Rectal smooth muscle tissue (tissue), 1 donor: Measurements from ENCODE around the gene GJA10.
"Not testable (repeated sequence)": the region's sequence is repeated elsewhere in the genome, so short reads cannot be mapped to it uniquely, and the experiment has no call there.

Experiments
- H3K27ac ChIP-seq: one replicate; pipeline ENCODE4 v1.7.0; 2013; ENCODE audit warnings: low read depth, low read length, inconsistent platforms
- H3K27me3 ChIP-seq: one replicate; pipeline ENCODE4 v1.7.0; 2013; ENCODE audit warnings: low read length; ENCODE audit not compliant: control insufficient read depth, insufficient read depth
- H3K36me3 ChIP-seq: one replicate; pipeline ENCODE4 v1.7.0; 2013; ENCODE audit warnings: low read length; ENCODE audit not compliant: control insufficient read depth, insufficient read depth
- H3K4me1 ChIP-seq: one replicate; pipeline ENCODE4 v1.7.0; 2013; ENCODE audit warnings: low read length; ENCODE audit not compliant: control insufficient read depth, insufficient read depth
- H3K4me3 ChIP-seq: one replicate; pipeline ENCODE4 v1.7.0; 2013; ENCODE audit warnings: low read length
- H3K9ac ChIP-seq: one replicate; pipeline ENCODE4 v1.7.0; 2013; ENCODE audit warnings: low read length

The GJA10 gene

DNA sequence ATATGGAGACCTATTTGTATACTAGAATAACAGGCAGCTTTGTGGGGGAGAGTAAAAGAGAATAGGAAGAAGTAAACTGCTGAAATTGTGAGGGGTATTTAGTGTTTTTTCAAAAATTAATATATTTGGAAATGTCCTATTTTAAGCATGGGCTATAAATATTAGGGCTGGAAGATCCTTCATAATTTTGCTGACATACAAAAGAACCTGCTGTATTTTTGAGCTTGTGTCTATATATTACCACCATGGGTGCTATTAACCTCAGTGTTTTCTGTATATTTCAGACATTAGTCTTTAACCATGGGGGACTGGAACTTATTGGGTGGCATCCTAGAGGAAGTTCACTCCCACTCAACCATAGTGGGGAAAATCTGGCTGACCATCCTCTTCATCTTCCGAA is at the start of gene GJA10:
Gene GJA10, plus strand, starts transcription at position 301 of the 400 bp plus-strand sequence. Its CDS starts 0 bp downstream, at position 301.
- no peaks in the 10 kb centered on the region for H3K36me3 ChIP-seq
- no peaks in the 10 kb centered on the region for H3K4me1 ChIP-seq
- H3K4me3 ChIP-seq, result no peak within 1 kb of the TSS
- no peaks in the 10 kb centered on the region for H3K27me3 ChIP-seq
- H3K9ac ChIP-seq, result no peak within 1 kb of the TSS
- no peak within 1 kb of the TSS for H3K27ac ChIP-seq

DNA sequence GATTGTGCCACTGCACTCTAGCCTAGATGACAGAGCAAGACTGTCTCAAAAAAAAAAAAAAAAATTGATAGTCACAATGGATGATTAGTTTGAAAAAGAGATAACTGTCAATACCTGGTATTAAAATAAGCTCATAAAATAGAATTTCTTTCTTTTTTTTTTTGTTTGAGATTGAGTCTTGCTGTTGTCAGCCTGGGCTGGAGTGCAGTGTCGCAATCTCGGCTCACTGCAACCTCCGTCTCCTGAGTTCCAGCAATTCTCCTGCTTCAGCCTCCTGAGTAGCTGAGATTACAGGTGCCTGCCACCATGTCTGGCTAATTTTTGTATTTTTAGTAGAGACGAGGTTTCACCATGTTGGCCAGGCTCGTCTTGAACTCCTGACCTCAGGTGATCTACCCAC is 46.8 kb upstream of the GJA10 start:
- H3K4me3 ChIP-seq, H3K36me3 ChIP-seq, H3K4me1 ChIP-seq, H3K27me3 ChIP-seq, H3K9ac ChIP-seq, H3K27ac ChIP-seq: not testable (repeated sequence)

DNA sequence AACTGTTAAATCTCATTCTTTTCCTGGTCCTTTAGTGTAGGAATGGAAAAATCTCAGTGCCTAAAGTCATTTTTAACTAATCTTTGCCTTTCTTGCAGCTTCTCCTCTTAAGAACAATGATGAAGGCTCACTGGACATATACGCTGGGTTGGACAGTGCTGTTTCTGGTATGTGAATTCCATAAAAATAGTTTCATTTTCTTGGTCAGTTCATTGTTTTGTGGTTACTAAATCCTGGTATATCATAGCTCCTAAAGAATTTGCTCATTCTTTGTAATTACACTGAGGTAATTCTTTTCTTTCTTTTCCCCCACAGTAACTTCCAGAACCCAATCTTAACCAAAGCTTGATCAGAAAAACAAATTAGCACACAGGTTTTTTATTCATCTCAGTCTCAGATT is 41.2 kb upstream of the GJA10 start:
- no peak overlapping the region for H3K9ac ChIP-seq
- H3K27me3 ChIP-seq, result no peaks in the 10 kb centered on the region
- H3K36me3 ChIP-seq, result peaks cover 9% of the 10 kb centered on the region
- H3K27ac ChIP-seq, result no peak overlapping the region
- H3K4me1 ChIP-seq, result no peaks in the 10 kb centered on the region
- no peak overlapping the region for H3K4me3 ChIP-seq

DNA sequence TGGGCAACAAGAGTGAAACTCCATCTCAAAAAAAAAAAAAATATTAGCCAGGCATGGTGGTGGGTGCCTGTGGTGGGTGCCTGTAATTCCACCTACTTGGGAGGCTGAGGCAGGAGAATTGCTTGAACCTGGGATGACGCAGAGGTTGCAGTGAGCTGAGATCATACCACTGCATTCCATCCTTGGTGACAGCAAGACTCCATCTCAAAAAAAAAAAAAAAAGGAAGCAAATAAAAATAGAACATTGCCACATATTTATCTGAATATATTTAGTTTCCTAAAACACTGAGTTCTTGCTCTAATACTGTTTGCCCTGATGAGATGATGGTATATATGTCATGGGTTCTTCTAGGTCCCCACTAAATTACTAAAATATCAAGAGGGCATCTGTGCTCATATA is 36.2 kb upstream of the GJA10 start:
- Histone ChIP-seq H3K4me3 (no peak overlapping the region), H3K27me3 (no peaks in the 10 kb centered on the region), H3K4me1 (no peaks in the 10 kb centered on the region), H3K36me3 (peaks cover 30% of the 10 kb centered on the region), H3K9ac (no peak overlapping the region), H3K27ac (no peak overlapping the region)

DNA sequence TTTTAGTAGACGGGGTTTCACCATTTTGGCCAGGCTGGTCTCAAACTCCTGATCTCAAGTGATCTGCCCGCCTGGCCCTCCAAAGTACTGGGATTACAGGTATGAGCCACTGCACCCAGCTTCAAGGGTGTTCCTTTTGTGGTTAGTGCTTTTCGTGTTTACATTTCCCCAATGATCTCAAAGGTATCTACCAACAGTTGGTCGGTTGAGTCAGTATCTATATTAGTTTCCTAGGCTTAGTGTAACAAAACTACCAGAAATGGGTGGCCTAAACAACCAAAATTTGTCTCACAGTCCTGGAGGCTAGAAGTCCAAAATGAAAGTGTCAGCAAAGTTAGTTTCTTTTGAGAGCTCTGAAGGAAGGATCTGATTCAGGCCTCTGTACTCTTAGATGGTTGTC is 34.5 kb upstream of the GJA10 start:
- H3K27ac ChIP-seq, result no peak overlapping the region
- H3K36me3 ChIP-seq, result peaks cover 32% of the 10 kb centered on the region
- no peaks in the 10 kb centered on the region for H3K4me1 ChIP-seq
- no peak overlapping the region for H3K4me3 ChIP-seq
- H3K27me3 ChIP-seq, result no peaks in the 10 kb centered on the region
- no peak overlapping the region for H3K9ac ChIP-seq

DNA sequence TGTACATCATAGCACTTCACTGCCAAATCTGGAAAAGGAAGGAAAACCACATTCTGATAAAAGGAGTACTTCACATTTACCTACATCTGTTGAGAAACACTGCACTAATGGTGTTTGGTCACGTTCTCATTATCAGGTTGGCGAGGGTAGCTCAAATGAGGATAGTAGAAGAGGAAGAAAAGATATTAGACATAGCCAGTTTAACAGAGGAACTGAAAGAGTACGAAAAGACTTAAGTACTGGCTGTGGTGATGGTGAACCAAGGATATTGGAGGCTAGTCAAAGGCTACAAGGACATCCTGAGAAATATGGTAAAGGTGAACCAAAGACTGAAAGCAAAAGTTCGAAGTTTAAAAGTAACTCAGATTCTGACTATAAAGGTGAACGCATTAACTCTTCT is 32.0 kb upstream of the GJA10 start:
- Histone ChIP-seq H3K9ac (no peak overlapping the region), H3K27me3 (no peaks in the 10 kb centered on the region), H3K4me3 (no peak overlapping the region), H3K4me1 (no peaks in the 10 kb centered on the region), H3K36me3 (peaks cover 29% of the 10 kb centered on the region), H3K27ac (no peak overlapping the region)

DNA sequence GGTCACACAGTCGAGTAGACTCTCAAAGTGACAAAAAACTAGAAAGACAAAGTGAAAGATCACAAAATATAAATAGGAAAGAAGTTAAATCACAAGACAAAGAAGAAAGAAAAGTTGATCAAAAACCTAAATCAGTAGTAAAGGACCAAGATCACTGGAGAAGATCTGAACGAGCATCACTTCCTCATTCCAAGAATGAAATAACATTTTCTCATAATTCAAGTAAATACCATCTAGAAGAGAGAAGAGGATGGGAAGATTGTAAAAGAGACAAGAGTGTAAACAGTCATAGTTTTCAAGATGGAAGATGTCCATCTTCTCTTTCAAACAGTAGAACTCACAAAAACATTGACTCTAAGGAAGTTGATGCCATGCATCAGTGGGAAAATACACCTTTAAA is 31.6 kb upstream of the GJA10 start:
- no peak overlapping the region for H3K27ac ChIP-seq
- no peaks in the 10 kb centered on the region for H3K27me3 ChIP-seq
- H3K4me3 ChIP-seq, result no peak overlapping the region
- no peak overlapping the region for H3K9ac ChIP-seq
- peaks cover 29% of the 10 kb centered on the region for H3K36me3 ChIP-seq
- H3K4me1 ChIP-seq, result no peaks in the 10 kb centered on the region

DNA sequence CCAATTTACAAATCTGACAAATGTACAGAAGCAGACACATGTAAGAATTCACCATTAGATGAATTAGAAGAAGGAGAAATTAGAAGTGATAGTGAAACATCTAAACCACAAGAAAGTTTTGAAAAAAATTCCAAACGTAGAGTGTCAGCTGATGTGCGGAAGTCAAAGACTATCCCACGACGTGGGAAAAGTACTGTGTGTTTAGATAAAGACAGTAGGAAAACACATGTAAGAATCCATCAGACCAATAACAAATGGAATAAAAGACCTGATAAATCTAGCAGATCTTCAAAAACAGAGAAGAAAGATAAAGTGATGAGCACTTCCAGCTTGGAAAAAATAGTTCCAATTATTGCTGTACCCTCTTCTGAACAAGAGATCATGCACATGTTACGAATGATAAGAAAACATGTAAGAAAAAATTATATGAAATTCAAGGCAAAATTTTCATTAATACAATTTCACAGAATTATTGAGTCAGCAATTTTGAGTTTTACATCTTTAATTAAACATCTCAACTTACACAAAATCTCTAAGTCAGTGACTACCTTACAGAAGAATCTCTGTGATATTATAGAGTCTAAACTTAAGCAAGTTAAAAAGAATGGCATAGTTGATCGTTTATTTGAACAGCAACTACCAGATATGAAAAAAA is 28.1 kb upstream of the GJA10 start:
- Histone ChIP-seq H3K4me3 (no peak overlapping the region), H3K27me3 (no peaks in the 10 kb centered on the region), H3K9ac (no peak overlapping the region), H3K27ac (no peak overlapping the region), H3K4me1 (no peaks in the 10 kb centered on the region), H3K36me3 (peaks cover 21% of the 10 kb centered on the region)

DNA sequence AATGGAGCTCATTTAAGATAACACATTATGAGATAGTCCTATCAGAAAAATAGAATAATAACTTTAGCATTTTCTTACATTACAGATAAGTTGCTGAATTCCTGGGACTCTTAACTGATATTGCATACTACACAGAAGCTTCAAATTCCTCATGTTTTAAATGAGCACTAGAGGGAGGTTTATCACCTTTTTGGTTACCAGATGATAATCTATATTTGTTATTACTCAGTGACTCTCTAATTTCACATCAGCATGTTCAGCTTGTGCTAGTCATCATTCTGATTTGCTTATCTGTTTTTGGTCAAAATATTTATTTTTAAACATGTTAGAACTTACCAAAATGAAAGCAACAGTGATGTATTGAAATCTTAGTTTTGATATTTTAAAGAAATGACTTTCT is 20.5 kb upstream of the GJA10 start:
- H3K27me3 ChIP-seq, result no peaks in the 10 kb centered on the region
- no peak overlapping the region for H3K4me3 ChIP-seq
- H3K9ac ChIP-seq, result no peak overlapping the region
- no peaks in the 10 kb centered on the region for H3K36me3 ChIP-seq
- H3K27ac ChIP-seq, result no peak overlapping the region
- H3K4me1 ChIP-seq, result no peaks in the 10 kb centered on the region

DNA sequence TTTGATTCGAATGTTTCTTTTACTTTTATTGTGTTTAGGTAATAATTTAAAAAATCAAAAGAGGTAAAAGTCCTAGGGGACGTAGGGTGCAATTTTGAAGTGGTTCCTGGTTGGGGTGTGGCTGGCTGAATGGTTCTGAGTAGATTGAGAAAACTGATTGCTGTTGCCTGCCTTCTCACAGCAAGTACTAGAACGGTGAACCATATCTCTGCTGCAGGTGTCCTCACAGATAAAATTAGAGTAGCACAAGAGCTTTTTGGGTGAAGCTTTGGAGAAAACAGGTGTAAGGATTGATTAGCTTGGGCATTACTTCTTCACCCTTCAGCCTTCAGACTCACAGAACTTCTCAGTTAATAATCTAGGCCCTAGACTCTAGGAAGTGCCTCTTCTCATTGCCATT is 19.8 kb upstream of the GJA10 start:
- Histone ChIP-seq H3K4me3 (no peak overlapping the region), H3K27me3 (no peaks in the 10 kb centered on the region), H3K27ac (no peak overlapping the region), H3K36me3 (no peaks in the 10 kb centered on the region), H3K9ac (no peak overlapping the region), H3K4me1 (no peaks in the 10 kb centered on the region)

DNA sequence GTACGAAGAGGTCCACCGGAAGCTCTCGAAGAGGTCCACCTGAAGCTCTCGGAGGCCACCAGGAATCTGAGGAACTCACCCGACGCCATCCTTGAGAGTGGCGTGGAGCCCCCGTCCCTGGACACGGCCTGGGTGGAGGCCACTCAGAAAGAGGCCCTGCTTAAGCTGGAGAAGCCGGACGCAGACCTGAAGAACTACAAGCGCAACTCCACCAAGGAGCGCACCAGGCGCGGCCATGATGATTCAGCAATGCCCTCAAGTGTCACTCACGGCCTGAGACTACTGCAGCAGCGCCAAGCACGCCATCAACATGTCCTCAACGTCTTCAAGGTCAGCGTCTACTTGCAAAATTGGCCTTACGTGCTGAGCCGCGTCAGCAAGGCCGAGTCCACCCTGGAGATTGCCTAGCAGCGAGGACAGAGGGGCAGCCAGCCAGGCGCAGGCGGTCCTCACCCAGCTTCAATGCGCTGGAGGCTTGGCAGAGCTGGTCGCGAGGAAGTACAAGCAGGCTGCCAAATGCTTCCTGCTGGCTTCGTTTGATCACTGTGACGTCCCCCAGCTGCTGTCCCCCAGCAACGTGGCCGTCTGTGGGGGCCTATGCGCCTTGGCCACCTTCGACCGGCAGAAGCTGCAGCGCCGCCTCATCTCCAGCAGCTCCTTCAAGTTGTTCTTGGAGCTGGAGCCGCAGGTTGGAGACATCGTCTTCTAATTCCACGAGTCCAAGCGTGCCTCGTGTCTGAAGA is 7.7 kb upstream of the GJA10 start:
- H3K27me3 ChIP-seq, result no peaks in the 10 kb centered on the region
- H3K4me3 ChIP-seq, result no peak overlapping the region
- no peaks in the 10 kb centered on the region for H3K4me1 ChIP-seq
- no peaks in the 10 kb centered on the region for H3K36me3 ChIP-seq
- no peak overlapping the region for H3K27ac ChIP-seq
- no peak overlapping the region for H3K9ac ChIP-seq

DNA sequence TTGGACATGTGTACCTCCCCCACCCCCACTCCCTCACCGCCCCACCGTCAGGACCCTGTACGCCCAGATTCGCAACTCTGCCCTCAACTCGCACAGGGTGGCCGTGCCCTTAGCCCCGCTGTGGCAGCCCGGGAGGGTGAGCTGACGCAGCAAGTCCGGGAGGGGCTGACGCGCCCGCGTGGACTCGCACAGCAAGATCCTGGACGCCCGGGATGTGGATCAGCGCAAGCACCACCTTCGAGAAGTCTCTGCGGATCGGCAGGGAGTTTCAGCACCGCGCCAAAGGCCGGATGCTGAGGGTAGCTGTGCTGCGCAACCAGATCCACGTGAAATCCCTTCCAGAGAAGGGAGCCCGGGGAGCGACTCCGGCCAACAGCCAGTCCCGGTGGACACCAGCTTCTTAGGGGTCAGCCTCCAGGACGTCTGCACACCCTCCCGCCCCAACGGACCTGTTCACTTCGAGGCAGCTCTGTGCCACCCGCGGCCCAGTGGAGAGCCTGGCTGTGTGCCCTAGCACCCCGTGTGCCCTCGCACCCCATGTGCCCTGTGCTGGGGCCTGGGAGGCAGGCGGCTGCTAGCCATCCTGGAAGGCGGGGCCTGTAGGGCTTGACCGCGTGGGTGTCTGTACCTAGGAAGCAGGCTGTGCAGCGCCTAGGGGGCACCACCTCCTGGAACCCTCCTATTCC is 6.7 kb upstream of the GJA10 start:
- Histone ChIP-seq H3K27ac (no peak overlapping the region), H3K36me3 (no peaks in the 10 kb centered on the region), H3K9ac (no peak overlapping the region), H3K4me1 (no peaks in the 10 kb centered on the region), H3K27me3 (no peaks in the 10 kb centered on the region), H3K4me3 (no peak overlapping the region)
